HEK293 (cell line): Measurements from ENCODE around the gene MYLK.

Experiments used
- CTCF ChIA-PET: fragments of 350-600 bp; formaldehyde crosslinking; extraction: SDS; loops from one replicate; lab custom pipeline; 2021; ENCODE audit warnings: antibody characterized with exemption; lab: Yijun Ruan, JAX
- POLR2A ChIA-PET: fragments of 300-600 bp; formaldehyde crosslinking; extraction: SDS; loops from one replicate; lab custom pipeline; 2020; ENCODE audit warnings: antibody characterized with exemption, inconsistent platforms; lab: Yijun Ruan, JAX
- H3K27ac ChIP-seq: fragments of 200-500 bp; sonication (Bioruptor generic); 2 replicates; pipeline ENCODE4 v1.5.1; 2014; ENCODE audit warnings: low read depth, low read length, control low read depth, inconsistent platforms; ENCODE audit errors: extremely low read depth
- H3K36me3 ChIP-seq, 2 experiments: fragments of 200-500 bp in 1 of 2; sonication (Bioruptor generic) in 1 of 2; 1 replicate in 1 of 2; 2 replicates in 1 of 2; pipeline ENCODE4 v1.5.1; 2014 to 2017; ENCODE audit warnings: inconsistent platforms in 2 of 2, low read length in 2 of 2; ENCODE audit not compliant: control insufficient read depth in 2 of 2, insufficient read depth in 1 of 2
- H3K4me1 ChIP-seq: fragments of 200-500 bp; sonication (Bioruptor generic); 2 replicates; pipeline ENCODE4 v1.5.1; 2014; ENCODE audit warnings: mild to moderate bottlenecking, low read length, inconsistent platforms; ENCODE audit not compliant: control insufficient read depth, insufficient read depth
- H3K4me3 ChIP-seq: 2 replicates; pipeline ENCODE4 v1.5.1; 2011; ENCODE audit warnings: low read depth, mild to moderate bottlenecking, control low read depth, low read length, moderate library complexity
- H3K9me3 ChIP-seq: fragments of 200-500 bp; sonication (Bioruptor generic); 2 replicates; pipeline ENCODE4 v1.5.1; 2014; ENCODE audit warnings: low read depth, low read length, inconsistent platforms; ENCODE audit not compliant: control insufficient read depth, insufficient read depth
- GFI1B ChIP-seq: fragments of 450-650 bp; formaldehyde crosslinking; IDR thresholded peaks from 2 replicates; pipeline ENCODE4 v1.5.1; 2016; ENCODE audit warnings: missing biosample characterization, missing genetic modification characterization
- HOXD13 ChIP-seq: sonication (generic); formaldehyde crosslinking; IDR thresholded peaks from 2 replicates; pipeline ENCODE4 v1.8.0; 2022; ENCODE audit warnings: missing genetic modification reagents, borderline replicate concordance
- IKZF3 ChIP-seq: fragments of 450-650 bp; IDR thresholded peaks from 2 replicates; pipeline ENCODE4 v1.5.0; 2018; ENCODE audit warnings: missing biosample characterization, mild to moderate bottlenecking, missing genetic modification characterization, moderate library complexity
- KLF10 ChIP-seq: fragments of 450-650 bp; IDR thresholded peaks from 2 replicates; pipeline ENCODE4 v1.5.1; 2018; ENCODE audit warnings: missing biosample characterization, mild to moderate bottlenecking, missing genetic modification characterization
- KLF16 ChIP-seq: fragments of 450-650 bp; formaldehyde crosslinking; IDR thresholded peaks from 2 replicates; pipeline ENCODE4 v1.5.1; 2017; ENCODE audit warnings: missing biosample characterization, missing genetic modification characterization
- KLF8 ChIP-seq: fragments of 450-650 bp; formaldehyde crosslinking; IDR thresholded peaks from 2 replicates; pipeline ENCODE4 v1.5.1; 2016; ENCODE audit warnings: missing biosample characterization, missing genetic modification characterization
- MEIS1 ChIP-seq: sonication (generic); formaldehyde crosslinking; IDR thresholded peaks from 2 replicates; pipeline ENCODE4 v1.8.1; 2022; ENCODE audit warnings: missing genetic modification reagents, mild to moderate bottlenecking, borderline replicate concordance
- MZF1 ChIP-seq: fragments of 450-650 bp; formaldehyde crosslinking; IDR thresholded peaks from 2 replicates; pipeline ENCODE4 v1.5.1; 2017; ENCODE audit warnings: missing biosample characterization, missing genetic modification characterization, borderline replicate concordance
- PRDM2 ChIP-seq: fragments of 450-650 bp; formaldehyde crosslinking; IDR thresholded peaks from 2 replicates; pipeline ENCODE4 v1.5.1; 2016; ENCODE audit warnings: missing biosample characterization, missing genetic modification characterization, borderline replicate concordance
- SCRT2 ChIP-seq: fragments of 450-650 bp; formaldehyde crosslinking; IDR thresholded peaks from 2 replicates; pipeline ENCODE4 v1.5.1; 2016; ENCODE audit warnings: missing biosample characterization, missing genetic modification characterization
- ZNF121 ChIP-seq: fragments of 450-650 bp; formaldehyde crosslinking; IDR thresholded peaks from 2 replicates; pipeline ENCODE4 v1.5.1; 2016; ENCODE audit warnings: missing biosample characterization, missing genetic modification characterization
- ZNF157 ChIP-seq: fragments of 450-650 bp; formaldehyde crosslinking; IDR thresholded peaks from 2 replicates; pipeline ENCODE4 v1.5.1; 2016; ENCODE audit warnings: missing biosample characterization, missing genetic modification characterization
- ZNF404 ChIP-seq: fragments of 450-650 bp; formaldehyde crosslinking; IDR thresholded peaks from 2 replicates; pipeline ENCODE4 v1.5.1; 2017; ENCODE audit warnings: missing biosample characterization, missing genetic modification characterization
- ZNF423 ChIP-seq: fragments of 450-650 bp; formaldehyde crosslinking; IDR thresholded peaks from 2 replicates; pipeline ENCODE4 v1.5.1; 2016; ENCODE audit warnings: missing biosample characterization, missing genetic modification characterization
- ZNF571 ChIP-seq: fragments of 450-650 bp; formaldehyde crosslinking; IDR thresholded peaks from 2 replicates; pipeline ENCODE4 v1.5.0; 2017; ENCODE audit warnings: missing biosample characterization, missing genetic modification characterization
- ZNF610 ChIP-seq: fragments of 450-650 bp; formaldehyde crosslinking; IDR thresholded peaks from 2 replicates; pipeline ENCODE4 v1.5.1; 2016; ENCODE audit warnings: missing biosample characterization, missing genetic modification characterization, borderline replicate concordance
- ZNF658 ChIP-seq: fragments of 450-650 bp; formaldehyde crosslinking; IDR thresholded peaks from 2 replicates; pipeline ENCODE4; 2016; ENCODE audit warnings: missing biosample characterization, missing genetic modification characterization
- ZNF660 ChIP-seq: fragments of 450-650 bp; IDR thresholded peaks from 2 replicates; pipeline ENCODE4 v1.5.1; 2018; ENCODE audit warnings: missing biosample characterization, mild to moderate bottlenecking, missing genetic modification characterization
- ZNF704 ChIP-seq: fragments of 450-650 bp; formaldehyde crosslinking; IDR thresholded peaks from 2 replicates; pipeline ENCODE4 v1.5.1; 2016; ENCODE audit warnings: missing biosample characterization, missing genetic modification characterization
- ZNF791 ChIP-seq: fragments of 450-650 bp; formaldehyde crosslinking; IDR thresholded peaks from 2 replicates; pipeline ENCODE4 v1.5.1; 2016; ENCODE audit warnings: missing biosample characterization, missing genetic modification characterization
- ZNF792 ChIP-seq: fragments of 450-650 bp; formaldehyde crosslinking; IDR thresholded peaks from 2 replicates; pipeline ENCODE4 v1.5.1; 2016; ENCODE audit warnings: missing biosample characterization, missing genetic modification characterization
- ZXDB ChIP-seq: fragments of 450-650 bp; formaldehyde crosslinking; IDR thresholded peaks from 2 replicates; pipeline ENCODE4 v1.5.1; 2016; ENCODE audit warnings: missing biosample characterization, missing genetic modification characterization

Gene MYLK

GRCh38 chr3:123817413-123817812 is 66.7 kb downstream of the MYLK start (continued):
- TF ChIP-seq PRDM2 (tag by site-specific recombination) (no peak), KLF8 (tag by site-specific recombination) (no peak)

- ChIA-PET CTCF (no interaction called here), POLR2A (no interaction called here)
- H3K36me3 ChIP-seq, result no peaks in the 10 kb centered on the region
- TF ChIP-seq SCRT2 (no peak), ZNF157 (tag by site-specific recombination) (no peak), IKZF3 (tag by site-specific recombination) (no peak), MEIS1 (CRISPR knock-in tag) (no peak), ZNF704 (tag by site-specific recombination) (no peak), MZF1 (tag by site-specific recombination) (no peak), ZNF792 (tag by site-specific recombination) (no peak), ZNF610 (no peak), ZNF571 (no peak), GFI1B (no peak), ZNF658 (tag by site-specific recombination) (no peak), ZNF791 (tag by site-specific recombination) (no peak), KLF16 (no peak), ZNF404 (tag by site-specific recombination) (no peak), ZNF660 (tag by site-specific recombination) (no peak), ZNF423 (tag by site-specific recombination) (no peak), KLF10 (tag by site-specific recombination) (no peak), ZNF121 (tag by site-specific recombination) (no peak), HOXD13 (no peak), ZXDB (tag by site-specific recombination) (no peak)
- H3K27ac ChIP-seq, result no peak overlapping the region
- H3K4me1 ChIP-seq, result no peaks in the 10 kb centered on the region
- no peaks in the 10 kb centered on the region for H3K9me3 ChIP-seq
- H3K4me3 ChIP-seq, result no peak overlapping the region
These were observed 67.4 kb downstream of the MYLK start for GRCh38 chr3:123816673-123817207.
